Activated CD8-positive, alpha-beta T cell treated with anti-CD3 and anti-CD28 coated beads for 36 hours (primary cell): ENCODE results near the gene PKHD1. TPM values are rescaled to one million over a fixed set of nuclear protein-coding genes. Genes with fewer than 3 reads are reported as not detected.

Source experiments
- ATAC-seq: fragments of 200-7000 bp; cut with Tn5 transposase; one replicate; pipeline ENCODE4 v1.10.0; 2021; ENCODE audit warnings: mild to moderate bottlenecking, moderate library complexity
- CTCF ChIA-PET: fragments of 350-600 bp; sonication (Branson Sonifier 250); formaldehyde crosslinking; loops from one replicate; lab custom pipeline; 2021; ENCODE audit warnings: antibody characterized with exemption; lab: Charles Lee
- POLR2A ChIA-PET: fragments of 350-600 bp; sonication (Branson Sonifier 250); formaldehyde crosslinking; loops from one replicate; lab custom pipeline; 2021; ENCODE audit warnings: antibody characterized with exemption; lab: Charles Lee
- DNase-seq: peaks from one replicate; pipeline ENCODE4 v3.0.0-alpha.2; 2020
- H3K27ac Mint-ChIP-seq: one replicate; pipeline ENCODE4 v1.8.0; 2021; ENCODE audit warnings: mild to moderate bottlenecking, mixed read lengths
- H3K27me3 Mint-ChIP-seq: one replicate; pipeline ENCODE4 v1.8.0; 2021; ENCODE audit warnings: mixed read lengths
- H3K36me3 Mint-ChIP-seq: one replicate; pipeline ENCODE4 v1.8.0; 2021; ENCODE audit warnings: low read depth, mixed read lengths
- H3K4me1 Mint-ChIP-seq: one replicate; pipeline ENCODE4 v1.8.0; 2021; ENCODE audit warnings: low read depth, mixed read lengths
- H3K4me3 Mint-ChIP-seq: one replicate; pipeline ENCODE4 v1.8.0; 2021; ENCODE audit warnings: mild to moderate bottlenecking, moderate library complexity, mixed read lengths
- H3K9me3 Mint-ChIP-seq: one replicate; pipeline ENCODE4 v1.8.0; 2021; ENCODE audit warnings: mixed read lengths
- intact Hi-C: fragments of 100-400 bp; cut with micrococcal nuclease; formaldehyde crosslinking; loops from one replicate; pipeline ENCODE4 v1.10.0; 2022
- total RNA-seq, 2 experiments: library from RNA; stranded (reverse); gene quantifications; one replicate each; pipeline ENCODE4 v1.2.3, GENCODE V29; 2021
- TF ChIP-seq, protein P1 (sequence below): fragments of 200-600 bp; IDR thresholded peaks from one replicate; pipeline ENCODE4 v1.8.0; 2022; ENCODE audit warnings: antibody characterized with exemption, mild to moderate bottlenecking

The PKHD1 gene
- total RNA-seq, 2 experiments from 2014 or later: not detected

DNA sequence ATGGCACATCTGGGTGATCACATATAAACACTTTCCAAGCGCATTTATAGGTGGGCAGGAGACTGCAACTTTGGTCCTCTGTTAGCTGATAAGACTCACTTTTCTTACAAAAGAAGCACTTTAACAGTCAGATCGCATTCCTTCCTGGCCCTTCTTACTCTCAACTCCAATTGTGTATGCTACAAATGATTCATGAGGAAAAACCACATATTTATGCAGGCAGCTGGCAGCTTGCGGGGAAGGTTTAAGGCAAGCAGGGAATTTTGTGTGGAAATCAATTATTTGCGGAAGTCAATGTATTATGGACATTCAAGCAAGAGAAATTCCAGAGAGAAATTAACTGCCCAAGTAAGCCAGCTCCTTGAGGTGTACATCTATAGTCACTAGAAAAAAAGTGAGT is 194.0 kb downstream of the PKHD1 start:
- ChIA-PET CTCF (no interaction called here), POLR2A (no interaction called here)
- Mint-ChIP-seq H3K4me1 (no peaks in the 10 kb centered on the region), H3K36me3 (no peaks in the 10 kb centered on the region), H3K4me3 (no peak overlapping the region), H3K27ac (no peak overlapping the region), H3K27me3 (no peaks in the 10 kb centered on the region), H3K9me3 (no peaks in the 10 kb centered on the region)
- ATAC-seq (no peak), DNase-seq (no peak)
- TF ChIP-seq, protein P1, sequence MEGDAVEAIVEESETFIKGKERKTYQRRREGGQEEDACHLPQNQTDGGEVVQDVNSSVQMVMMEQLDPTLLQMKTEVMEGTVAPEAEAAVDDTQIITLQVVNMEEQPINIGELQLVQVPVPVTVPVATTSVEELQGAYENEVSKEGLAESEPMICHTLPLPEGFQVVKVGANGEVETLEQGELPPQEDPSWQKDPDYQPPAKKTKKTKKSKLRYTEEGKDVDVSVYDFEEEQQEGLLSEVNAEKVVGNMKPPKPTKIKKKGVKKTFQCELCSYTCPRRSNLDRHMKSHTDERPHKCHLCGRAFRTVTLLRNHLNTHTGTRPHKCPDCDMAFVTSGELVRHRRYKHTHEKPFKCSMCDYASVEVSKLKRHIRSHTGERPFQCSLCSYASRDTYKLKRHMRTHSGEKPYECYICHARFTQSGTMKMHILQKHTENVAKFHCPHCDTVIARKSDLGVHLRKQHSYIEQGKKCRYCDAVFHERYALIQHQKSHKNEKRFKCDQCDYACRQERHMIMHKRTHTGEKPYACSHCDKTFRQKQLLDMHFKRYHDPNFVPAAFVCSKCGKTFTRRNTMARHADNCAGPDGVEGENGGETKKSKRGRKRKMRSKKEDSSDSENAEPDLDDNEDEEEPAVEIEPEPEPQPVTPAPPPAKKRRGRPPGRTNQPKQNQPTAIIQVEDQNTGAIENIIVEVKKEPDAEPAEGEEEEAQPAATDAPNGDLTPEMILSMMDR: no peak
- intact Hi-C loops: no loop called here

DNA sequence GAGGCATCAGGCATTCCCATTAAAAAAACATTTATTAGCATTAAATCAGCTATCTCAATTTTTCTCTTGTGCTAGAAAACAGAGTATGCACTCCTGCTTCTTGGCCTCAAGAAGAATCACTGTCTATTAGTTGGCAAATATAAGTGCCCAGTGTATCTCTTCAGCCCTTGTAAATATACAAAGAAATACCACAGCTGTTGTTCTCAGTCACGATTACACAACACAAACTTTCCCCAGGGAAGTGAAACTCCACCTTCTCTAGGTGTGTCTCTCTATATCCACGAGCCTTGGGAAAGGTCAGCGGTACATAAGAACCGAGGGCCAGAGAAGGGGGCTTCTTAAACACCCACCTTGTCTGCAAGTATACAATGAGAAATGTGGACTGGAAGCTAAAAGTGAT is 194.7 kb downstream of the PKHD1 start:
- Mint-ChIP-seq H3K4me1 (no peaks in the 10 kb centered on the region), H3K36me3 (no peaks in the 10 kb centered on the region), H3K4me3 (no peak overlapping the region), H3K27me3 (no peaks in the 10 kb centered on the region), H3K9me3 (no peaks in the 10 kb centered on the region), H3K27ac (no peak overlapping the region)
- ATAC-seq (no peak), DNase-seq (no peak)
- CTCF ChIA-PET: no interaction called here
- POLR2A ChIA-PET: no interaction called here
- TF ChIP-seq, protein P1: no peak
- intact Hi-C loops: no loop called here

DNA sequence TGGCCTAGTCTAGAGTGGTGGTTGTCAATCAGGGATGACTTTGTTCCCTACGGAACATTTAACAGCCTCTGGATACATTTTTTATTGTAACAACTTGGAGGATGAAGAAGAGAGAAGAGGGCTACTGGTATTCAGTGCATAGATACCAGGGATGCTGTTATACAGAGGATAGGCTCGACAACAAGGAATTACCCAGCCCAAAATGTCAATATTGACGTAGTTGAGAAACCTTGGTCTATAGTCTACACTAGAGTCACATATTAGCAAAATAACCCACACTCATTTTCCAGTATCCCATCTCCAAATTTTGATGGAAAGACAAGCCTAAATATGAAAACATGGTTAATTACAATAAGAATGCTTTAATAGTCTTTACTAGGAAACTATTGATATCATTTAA is 195.1 kb downstream of the PKHD1 start:
- no peak overlapping the region for H3K27ac Mint-ChIP-seq
- H3K9me3 Mint-ChIP-seq: no peaks in the 10 kb centered on the region
- H3K4me3 Mint-ChIP-seq: no peak overlapping the region
- ChIA-PET POLR2A (no interaction called here), CTCF (no interaction called here)
- ATAC-seq: no peak
- TF ChIP-seq, protein P1: no peak
- no peaks in the 10 kb centered on the region for H3K27me3 Mint-ChIP-seq
- no peak for DNase-seq
- no peaks in the 10 kb centered on the region for H3K4me1 Mint-ChIP-seq
- intact Hi-C loops: no loop called here
- H3K36me3 Mint-ChIP-seq: no peaks in the 10 kb centered on the region

DNA sequence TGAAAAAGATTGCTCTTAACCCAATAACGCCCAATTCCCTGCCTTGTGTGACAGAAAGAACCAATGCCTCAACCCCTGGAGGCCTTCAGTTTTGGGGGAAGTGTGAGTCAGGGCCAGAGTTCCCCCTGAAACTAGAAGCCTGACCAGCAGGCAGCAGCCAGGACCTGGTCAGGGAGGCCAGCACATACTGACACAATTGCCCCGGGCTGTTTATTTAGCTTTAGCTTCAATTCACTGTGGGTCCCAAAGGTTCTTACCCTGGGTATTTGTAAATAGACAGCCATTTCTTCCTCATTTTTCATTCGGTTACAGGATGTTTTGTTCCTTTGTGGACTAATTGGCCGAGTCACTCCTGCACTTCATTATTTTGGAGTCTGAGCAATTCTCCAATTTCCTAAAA is 195.6 kb downstream of the PKHD1 start:
- intact Hi-C loops: no loop called here
- H3K4me3 Mint-ChIP-seq: no peak overlapping the region
- DNase-seq (no peak), ATAC-seq (no peak)
- POLR2A ChIA-PET: no interaction called here
- TF ChIP-seq, protein P1: no peak
- H3K4me1 Mint-ChIP-seq: no peaks in the 10 kb centered on the region
- H3K36me3 Mint-ChIP-seq: no peaks in the 10 kb centered on the region
- CTCF ChIA-PET: no interaction called here
- no peak overlapping the region for H3K27ac Mint-ChIP-seq
- no peaks in the 10 kb centered on the region for H3K27me3 Mint-ChIP-seq
- no peaks in the 10 kb centered on the region for H3K9me3 Mint-ChIP-seq

DNA sequence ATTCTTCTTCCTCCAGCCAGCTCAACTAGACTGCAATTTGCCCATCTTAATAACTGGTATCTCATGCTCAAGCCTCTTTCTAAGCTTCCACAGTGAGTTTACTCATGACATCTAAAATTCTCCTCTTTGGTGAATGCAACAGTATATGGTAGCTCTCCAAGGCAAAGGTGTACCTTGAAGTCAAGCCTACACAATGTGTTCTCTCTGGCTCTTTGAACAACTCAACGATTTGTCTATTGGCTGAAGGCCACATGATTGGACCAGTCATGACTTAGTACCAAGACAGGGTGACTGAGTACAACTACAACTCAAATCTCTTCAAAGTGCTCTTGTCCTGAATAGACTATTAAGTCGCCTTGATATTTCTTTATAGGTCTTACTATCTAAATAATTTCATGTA is 199.6 kb downstream of the PKHD1 start:
- intact Hi-C loops: no loop called here
- Mint-ChIP-seq H3K9me3 (no peaks in the 10 kb centered on the region), H3K4me3 (no peak overlapping the region), H3K4me1 (no peaks in the 10 kb centered on the region), H3K27ac (no peak overlapping the region), H3K36me3 (no peaks in the 10 kb centered on the region), H3K27me3 (no peaks in the 10 kb centered on the region)
- ChIA-PET POLR2A (no interaction called here), CTCF (no interaction called here)
- ATAC-seq: no peak
- TF ChIP-seq, protein P1: no peak
- DNase-seq: no peak
